Ovary (tissue), 9 donors: ENCODE results near the gene ADORA3. TPM values are rescaled to one million over a fixed set of nuclear protein-coding genes. Genes with fewer than 3 reads are reported as not detected.
A peak's percentile ranks its signal among the peaks of the same experiment; 100 is the strongest.

ENCODE experiments used
- DNase-seq, 5 donors: peaks; one replicate each; pipeline ENCODE4 v3.0.0-alpha.2; 2019 to 2020
- H3K27ac ChIP-seq, 2 donors: fragments of 200-600 bp; one replicate each; pipeline versions ENCODE4 v1.5.1 to v1.8.0; 2019 to 2022
- H3K27me3 ChIP-seq: fragments of 200-600 bp; one replicate; pipeline ENCODE4 v1.8.0; 2022
- H3K36me3 ChIP-seq: fragments of 200-600 bp; sonication (generic); one replicate; pipeline ENCODE4 v1.5.1; 2019
- H3K4me1 ChIP-seq: one replicate; pipeline ENCODE4 v1.8.1; 2013; ENCODE audit warnings: mild to moderate bottlenecking, moderate library complexity; ENCODE audit not compliant: insufficient read depth
- H3K4me3 ChIP-seq: fragments of 200-600 bp; sonication (generic); one replicate; pipeline ENCODE4 v1.5.1; 2017
- H3K9me3 ChIP-seq, 2 donors: fragments of 200-600 bp in 1 of 2; sonication (generic) in 1 of 2; one replicate each; pipeline versions ENCODE4 v1.5.1 to v1.8.1; 2013 to 2019; ENCODE audit warnings: mild to moderate bottlenecking in 1 of 2, moderate library complexity in 1 of 2
- CTCF ChIP-seq, 3 donors: fragments of 450-650 bp in 2 of 3; fragments of 200-600 bp in 1 of 3; IDR thresholded peaks; one replicate each; pipeline versions ENCODE4 v1.5.1 to v1.8.0; 2016 to 2022; ENCODE audit warnings: antibody characterized with exemption in 3 of 3, mild to moderate bottlenecking in 1 of 3
- WGBS, 3 donors: extraction: QIAGEN DNeasy Blood & Tissue Kit in 1 of 3; methylation state at CpG; one replicate each; pipeline versions ENCODE4 v1.1.5 to v1.1.7; 2013 to 2017; 5-methylcytosine and 5-hydroxymethylcytosine counted together
- intact Hi-C, 4 donors: fragments of 100-400 bp; cut with DNase I; formaldehyde crosslinking; loops; one replicate each; pipeline versions ENCODE4 v1.11.0 to v1.15.1; 2022 to 2023
- polyA plus RNA-seq, 2 donors: library from polyadenylated mRNA; stranded (reverse); fragments of 200-250 nt in 1 of 2; fragments of 350-450 nt in 1 of 2; fragmentation: Illumina TruSeq in 1 of 2; extraction: RNeasy Lipid Tissue Mini Kit (QIAGEN cat#74804) in 1 of 2; gene quantifications; one replicate each; pipeline ENCODE4 v1.2.3, GENCODE V29; 2013 to 2014
- small RNA-seq: library from RNA; depleted of rRNA; stranded (forward); fragments of <200 nt; gene quantifications from one replicate; pipeline ENCODE3, GENCODE V24; 2016
- total RNA-seq, 7 donors: library from RNA; depleted of rRNA in 2 of 7; stranded (reverse); fragments of >200 nt in 2 of 7; fragmentation: NEBNext Ultra II Directional in 3 of 7; extraction: Animal tissue kit (Norgen Biotek cat#: 25700) in 3 of 7; gene quantifications; one replicate each; pipeline versions ENCODE4 v1.1.0 to v1.2.4, GENCODE V29; 2016 to 2023
- donor health status: DM: no; HTN: no; CAD: no; lungs with moderate emphysema.
- donor health status: DM: no; HTN: no; CAD: no.
- donor health status: Bipolar disorder and iron deficiency.
- donor health status: DM: yes; HTN: yes; CAD: no.
- donor health status: DM: no; HTN: no; CAD: no.
- donor health status: DM: yes; HTN: yes; CAD: no.

ADORA3 gene
- total and polyA plus RNA-seq, 9 donors = 1.4 to 11.1 (median 3.8) TPM

- Histone ChIP-seq H3K27ac (peak overlapping the region; percentile 6 to 63), H3K4me3 (peak overlapping the region; percentile 97), H3K36me3 (no peaks in the 10 kb centered on the region), H3K9me3 (no peaks in the 10 kb centered on the region), H3K27me3 (no peaks in the 10 kb centered on the region), H3K4me1 (peaks cover 11% of the 10 kb centered on the region)
- TF ChIP-seq CTCF (IDR thresholded peaks at IDR 0.05) = no peak
- DNase-seq = no peak
- WGBS, 3 donors = 0% methylated on average over 8 of the region's 8 CpGs
- intact Hi-C loops = no loop called here
Measured at GRCh38 chr1:111449703-111450017, 53.8 kb downstream of the ADORA3 start.

Small RNAs within 50 kb of the gene (small RNA-seq; reads per million reads assigned to genes)
- gene RNU6-792P = not detected

Other genes starting within 250 kb of the ADORA3 start
- not detected for gene CHIA, start 212.8 kb downstream of the ADORA3 start, total RNA-seq
- gene CHIA, start 212.8 kb downstream of the ADORA3 start, polyA plus RNA-seq = under 1 TPM in 1 of 2 donors, not detected in 1; 0.18 TPM
- 100 to 1,000 TPM in 2 of 7 donors, 10 to 100 TPM in 3, 1 to 10 TPM in 2; 1.8 to 518 (median 43.5) TPM for gene OVGP1, start 75.9 kb downstream of the ADORA3 start, total RNA-seq
- 1 to 10 TPM; 2.3 to 3.1 TPM for gene OVGP1, start 75.9 kb downstream of the ADORA3 start, polyA plus RNA-seq
- gene WDR77, start 54.4 kb downstream of the ADORA3 start, total RNA-seq = 10 to 100 TPM; 14.5 to 68.4 (median 21.7) TPM
- gene WDR77, start 54.4 kb downstream of the ADORA3 start, polyA plus RNA-seq = 10 to 100 TPM; 12.7 to 23.8 TPM
- 100 to 1,000 TPM; 125 to 152 (median 136) TPM for gene ATP5PB, start 54.2 kb downstream of the ADORA3 start, total RNA-seq
- gene ATP5PB, start 54.2 kb downstream of the ADORA3 start, polyA plus RNA-seq = 100 to 1,000 TPM; 183 to 277 TPM
- gene C1orf162, start 29.6 kb downstream of the ADORA3 start, total RNA-seq = 10 to 100 TPM in 4 of 7 donors, 1 to 10 TPM in 3; 5.4 to 20.0 (median 11.0) TPM
- gene C1orf162, start 29.6 kb downstream of the ADORA3 start, polyA plus RNA-seq = 10 to 100 TPM in 1 of 2 donors, 1 to 10 TPM in 1; 8.6 to 41.8 TPM
- 1 to 10 TPM in 4 of 7 donors, under 1 TPM in 1, not detected in 2; 0.78 to 3.2 (median 2.6) TPM for gene TMIGD3, start within 50 bp of the ADORA3 start, total RNA-seq
- 1 to 10 TPM in 1 of 2 donors, under 1 TPM in 1; 0.87 to 2.6 TPM for gene TMIGD3, start within 50 bp of the ADORA3 start, polyA plus RNA-seq
- gene RAP1A, start 116.2 kb upstream of the ADORA3 start, total RNA-seq = 10 to 100 TPM; 22.2 to 67.6 (median 59.1) TPM
- 100 to 1,000 TPM in 1 of 2 donors, 10 to 100 TPM in 1; 46.4 to 118 TPM for gene RAP1A, start 116.2 kb upstream of the ADORA3 start, polyA plus RNA-seq
- gene INKA2, start 235.8 kb upstream of the ADORA3 start, total RNA-seq = 10 to 100 TPM in 4 of 7 donors, 1 to 10 TPM in 3; 2.9 to 22.2 (median 10.5) TPM
- 1 to 10 TPM; 2.3 to 4.1 TPM for gene INKA2, start 235.8 kb upstream of the ADORA3 start, polyA plus RNA-seq